Gastrocnemius medialis (tissue), 4 donors: ENCODE measurements around the gene ZAR1L. TPM values are rescaled to one million over a fixed set of nuclear protein-coding genes. Genes with fewer than 3 reads are reported as not detected.
A peak's percentile ranks its signal among the peaks of the same experiment; 100 is the strongest.

ENCODE experiments used
- ATAC-seq, 2 donors: fragments of 150-250 bp; one replicate each; pipeline ENCODE4 v1.9.1; 2016
- DNase-seq, 2 donors: peaks; one replicate each; pipeline ENCODE4 v3.0.0-alpha.2; 2019
- H3K27ac ChIP-seq, 4 donors: fragments of 200-600 bp; sonication (generic); 1 replicate in 1 of 4; 2 replicates in 3 of 4; pipeline ENCODE4 v1.5.1; 2016 to 2018; ENCODE audit warnings: mild to moderate bottlenecking in 2 of 4, moderate library complexity in 1 of 4
- H3K27me3 ChIP-seq, 3 donors: fragments of 200-600 bp; sonication (generic) in 2 of 3; 1 replicate in 1 of 3; 2 replicates in 2 of 3; pipeline versions ENCODE4 v1.5.1 to v1.6.0; 2016 to 2019; ENCODE audit warnings: mild to moderate bottlenecking in 1 of 3, moderate library complexity in 1 of 3
- H3K36me3 ChIP-seq, 2 donors: fragments of 200-600 bp; sonication (generic) in 1 of 2; one replicate each; pipeline ENCODE4 v1.5.1; 2017 to 2018
- H3K4me1 ChIP-seq, 2 donors: fragments of 200-600 bp; sonication (generic) in 1 of 2; one replicate each; pipeline ENCODE4 v1.5.1; 2016 to 2017; ENCODE audit warnings: mild to moderate bottlenecking in 2 of 2
- H3K4me3 ChIP-seq, 4 donors: fragments of 200-600 bp; sonication (generic) in 3 of 4; 1 replicate in 1 of 4; 2 replicates in 3 of 4; pipeline ENCODE4 v1.5.1; 2016 to 2019; ENCODE audit warnings: mild to moderate bottlenecking in 2 of 4
- H3K9me3 ChIP-seq, 3 donors: fragments of 200-600 bp; sonication (generic) in 2 of 3; 1 replicate in 1 of 3; 2 replicates in 2 of 3; pipeline ENCODE4 v1.5.1; 2016 to 2019
- CTCF ChIP-seq, 5 experiments: fragments of 450-650 bp in 3 of 5; fragments of 200-600 bp in 2 of 5; sonication (generic) in 2 of 5; IDR thresholded peaks in 4 of 5; conservative IDR thresholded peaks in 1 of 5; 1 replicate in 4 of 5; 2 replicates in 1 of 5; pipeline ENCODE4 v1.5.1; 2016 to 2019; ENCODE audit warnings: antibody characterized with exemption in 5 of 5, mild to moderate bottlenecking in 3 of 5, moderate library complexity in 3 of 5
- POLR2A ChIP-seq, 2 donors: fragments of 450-650 bp; IDR thresholded peaks; one replicate each; pipeline ENCODE4 v1.6.1; 2017; ENCODE audit warnings: antibody characterized with exemption in 2 of 2, mild to moderate bottlenecking in 2 of 2, moderate library complexity in 2 of 2
- in situ Hi-C, 4 donors: fragments of 200-750 bp; cut with MboI; loops; one replicate each; pipeline versions ENCODE4 v1.15.0 to v1.8.0; 2017; ENCODE audit warnings: low sequenced_read_pairs in 4 of 4
- intact Hi-C: fragments of 100-400 bp; cut with DNase I; formaldehyde crosslinking; loops from one replicate; pipeline ENCODE4 v1.15.1; 2023; ENCODE audit warnings: low total_unique reads
- total RNA-seq, 4 donors: library from RNA; depleted of rRNA; stranded (reverse); fragments of >200 nt; gene quantifications; one replicate each; pipeline versions ENCODE4 v1.1.0 to v1.2.3, GENCODE V29; 2016

The ZAR1L gene
- total RNA-seq, 4 donors from 2014 or later = not detected

GRCh38 chr13:32309312-32310133 is 5.6 kb downstream of the ZAR1L start:
- Histone ChIP-seq H3K4me3 (peak overlapping the region in 3 of 4 donors; percentile 20 to 37 (median 31)), H3K9me3 (no peaks in the 10 kb centered on the region), H3K27me3 (no peaks in the 10 kb centered on the region), H3K36me3 (no peaks in the 10 kb centered on the region), H3K4me1 (no peaks in the 10 kb centered on the region), H3K27ac (no peak overlapping the region)
- TF ChIP-seq POLR2A (IDR thresholded peaks at IDR 0.05) = no peak
- intact Hi-C loops = loop anchor here (2.0 to 5.0 kb wide), 3 partner anchors 63 to 399 kb away; no protein-coding TSS in a partner anchor
- DNase-seq (no peak), ATAC-seq (peak in 1 of 2 donors; percentile 40)
- in situ Hi-C loops = loop anchor here in 3 of 4 donors (10.0 to 25.0 kb wide), 3 partner anchors 297 to 397 kb away; no protein-coding TSS in a partner anchor

- no peak for TF ChIP-seq CTCF (IDR thresholded peaks at IDR 0.05 in 4 of 5, conservative IDR thresholded peaks at IDR 0.05 in 1 of 5)
- TF ChIP-seq POLR2A (IDR thresholded peaks at IDR 0.05) = no peak
- ATAC-seq (no peak), DNase-seq (no peak)
- Histone ChIP-seq H3K4me3 (no peak overlapping the region), H3K9me3 (no peaks in the 10 kb centered on the region), H3K27me3 (no peaks in the 10 kb centered on the region), H3K4me1 (no peaks in the 10 kb centered on the region), H3K27ac (no peak overlapping the region), H3K36me3 (no peaks in the 10 kb centered on the region)
- intact Hi-C loops (no loop called here), in situ Hi-C loops (loop anchor here in 3 of 4 donors (10.0 to 25.0 kb wide), 3 partner anchors 293 to 393 kb away; no protein-coding TSS in a partner anchor)
Measured at GRCh38 chr13:32305646-32306045, 9.5 kb downstream of the ZAR1L start.

- H3K4me1 ChIP-seq = no peaks in the 10 kb centered on the region
- H3K36me3 ChIP-seq = no peaks in the 10 kb centered on the region
- TF ChIP-seq POLR2A (IDR thresholded peaks at IDR 0.05) (no peak), CTCF (IDR thresholded peaks at IDR 0.05 in 4 of 5, conservative IDR thresholded peaks at IDR 0.05 in 1 of 5) (no peak)
- in situ Hi-C loops (loop anchor here (5.0 to 25.0 kb wide), 4 partner anchors 290 to 390 kb away; no protein-coding TSS in a partner anchor), intact Hi-C loops (no loop called here)
- no peak for DNase-seq
- no peaks in the 10 kb centered on the region for H3K9me3 ChIP-seq
- no peak for ATAC-seq
- no peak overlapping the region for H3K4me3 ChIP-seq
- no peaks in the 10 kb centered on the region for H3K27me3 ChIP-seq
- no peak overlapping the region for H3K27ac ChIP-seq
Measured at GRCh38 chr13:32302461-32302860, 12.7 kb downstream of the ZAR1L start.

GRCh38 chr13:32300920-32301319 is 14.2 kb downstream of the ZAR1L start:
- ATAC-seq (no peak), DNase-seq (no peak)
- in situ Hi-C loops (loop anchor here (5.0 to 25.0 kb wide), 4 partner anchors 289 to 389 kb away; no protein-coding TSS in a partner anchor), intact Hi-C loops (no loop called here)
- H3K36me3 ChIP-seq = no peaks in the 10 kb centered on the region
- H3K27me3 ChIP-seq = no peaks in the 10 kb centered on the region
- H3K27ac ChIP-seq = no peak overlapping the region
- H3K4me1 ChIP-seq = no peaks in the 10 kb centered on the region
- no peaks in the 10 kb centered on the region for H3K9me3 ChIP-seq
- no peak overlapping the region for H3K4me3 ChIP-seq
- TF ChIP-seq CTCF (IDR thresholded peaks at IDR 0.05 in 4 of 5, conservative IDR thresholded peaks at IDR 0.05 in 1 of 5) = no peak
- no peak for TF ChIP-seq POLR2A (IDR thresholded peaks at IDR 0.05)

- Histone ChIP-seq H3K9me3 (no peaks in the 10 kb centered on the region), H3K4me1 (no peaks in the 10 kb centered on the region), H3K27ac (no peak overlapping the region), H3K27me3 (no peaks in the 10 kb centered on the region), H3K36me3 (peaks cover 0 to 5% of the 10 kb centered on the region in 2 donors), H3K4me3 (no peak overlapping the region)
- DNase-seq (no peak), ATAC-seq (no peak)
- intact Hi-C loops (no loop called here), in situ Hi-C loops (loop anchor here (5.0 to 25.0 kb wide), 4 partner anchors 288 to 388 kb away; no protein-coding TSS in a partner anchor)
- TF ChIP-seq CTCF (IDR thresholded peaks at IDR 0.05 in 4 of 5, conservative IDR thresholded peaks at IDR 0.05 in 1 of 5) (no peak), POLR2A (IDR thresholded peaks at IDR 0.05) (no peak)
Measured at GRCh38 chr13:32300406-32300805, 14.8 kb downstream of the ZAR1L start.
